Epidermal melanocyte (primary cell): ENCODE measurements around the gene TXNRD2.
A peak's percentile ranks its signal among the peaks of the same experiment; 100 is the strongest.

Experiments
- DNase-seq: peaks from one replicate; pipeline ENCODE4 v3.0.0; 2011; ENCODE audit warnings: low spot score; ENCODE audit not compliant: insufficient read length

Gene TXNRD2

DNA sequence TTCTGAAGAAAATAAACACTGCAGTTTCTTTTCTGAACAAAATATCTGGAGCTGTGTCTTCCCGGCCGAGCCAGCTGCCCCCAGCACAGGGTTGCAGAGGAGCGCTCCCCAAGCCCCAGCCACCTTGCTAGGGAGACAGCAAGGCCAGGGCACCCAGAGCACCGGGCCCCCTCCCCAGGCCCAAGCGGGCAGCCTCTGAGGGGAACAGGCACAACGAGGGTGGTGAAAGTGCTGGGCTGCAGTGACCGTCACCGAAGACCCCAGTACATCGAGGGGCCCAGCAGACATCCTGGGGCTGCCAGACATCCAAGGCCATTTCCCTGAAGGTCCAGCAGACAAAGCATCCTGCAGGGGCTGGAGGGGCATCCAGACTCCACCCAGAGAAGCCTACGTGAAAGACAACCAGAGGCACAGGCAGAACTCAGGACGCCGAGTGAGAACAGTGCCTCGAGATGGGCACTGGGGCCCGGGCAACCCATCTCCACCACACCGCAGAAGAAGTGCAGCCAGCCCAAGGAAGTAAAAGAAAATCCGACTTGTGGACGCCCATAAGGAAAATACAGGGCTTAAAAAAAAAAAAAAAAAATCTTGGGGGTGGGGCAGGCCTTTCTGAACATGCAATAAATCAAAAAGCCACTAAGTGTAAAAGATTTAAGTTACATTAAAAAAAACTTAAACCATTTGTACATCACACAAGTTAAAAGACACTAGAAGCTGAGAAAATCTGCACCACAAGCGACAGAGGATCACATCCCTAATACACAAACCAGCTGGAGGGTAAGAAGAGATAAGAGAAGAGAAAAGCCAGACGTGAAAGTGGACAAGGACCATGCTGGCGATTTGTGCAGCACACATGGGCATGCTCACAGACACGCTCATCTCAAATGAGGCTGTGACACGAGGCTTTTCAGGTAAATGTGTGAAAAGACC lies 36.0 kb downstream of the TXNRD2 start:
- no peak for DNase-seq

GRCh38 chr22:19904935-19905334 lies 36.7 kb downstream of the TXNRD2 start:
- no peak for DNase-seq

GRCh38 chr22:19904174-19904856 lies 37.3 kb downstream of the TXNRD2 start:
- no peak for DNase-seq

DNA sequence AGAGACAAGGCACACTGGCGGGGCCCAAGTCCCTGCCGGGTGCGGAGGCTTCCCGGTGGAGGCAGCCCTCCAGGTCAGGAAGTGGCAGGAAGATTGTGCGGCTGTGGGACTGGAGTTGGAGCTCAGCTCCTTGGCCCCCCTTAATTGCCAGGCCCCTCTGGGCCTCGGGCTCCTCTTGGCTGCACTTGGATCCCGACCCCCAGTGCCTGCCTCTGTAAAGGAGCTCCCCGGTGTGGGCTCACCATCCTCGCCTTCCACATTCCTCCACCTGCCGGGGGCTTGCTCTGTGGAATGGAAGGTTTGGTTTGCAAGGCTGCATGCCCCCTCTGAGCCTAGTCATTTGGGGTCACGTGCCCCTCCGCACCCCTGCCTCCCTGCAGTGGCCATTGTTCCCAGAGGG lies 38.1 kb downstream of the TXNRD2 start:
- no peak for DNase-seq

GRCh38 chr22:19903031-19903430 lies 38.6 kb downstream of the TXNRD2 start:
- no peak for DNase-seq

DNA sequence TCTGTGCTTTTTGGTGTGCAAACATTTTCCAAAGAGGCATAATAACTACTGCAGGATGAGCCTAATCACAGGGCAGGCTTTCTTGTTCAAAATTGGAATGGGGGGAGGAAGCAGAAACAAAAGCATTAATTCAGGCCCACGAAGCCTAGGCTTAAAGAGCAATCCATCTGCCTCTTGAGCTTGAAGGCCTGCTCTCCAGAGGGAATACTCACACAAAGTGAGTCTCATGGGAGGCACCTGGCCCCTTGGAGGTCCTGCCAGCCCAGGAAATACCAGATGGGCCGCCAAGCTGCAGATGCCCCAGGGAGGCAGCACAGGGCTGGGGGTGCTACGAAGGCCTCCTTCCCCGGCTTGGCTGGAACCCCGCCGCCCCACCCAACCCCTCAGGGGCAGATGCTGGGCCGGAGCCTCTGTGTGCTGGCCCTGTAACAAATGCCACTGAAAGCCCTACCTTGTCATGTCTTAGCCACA lies 39.3 kb downstream of the TXNRD2 start:
- DNase-seq: no peak

- DNase-seq: no peak
Measured at GRCh38 chr22:19901577-19902244, 39.9 kb downstream of the TXNRD2 start.

- no peak for DNase-seq
Measured at GRCh38 chr22:19900707-19901436, 40.7 kb downstream of the TXNRD2 start.

DNA sequence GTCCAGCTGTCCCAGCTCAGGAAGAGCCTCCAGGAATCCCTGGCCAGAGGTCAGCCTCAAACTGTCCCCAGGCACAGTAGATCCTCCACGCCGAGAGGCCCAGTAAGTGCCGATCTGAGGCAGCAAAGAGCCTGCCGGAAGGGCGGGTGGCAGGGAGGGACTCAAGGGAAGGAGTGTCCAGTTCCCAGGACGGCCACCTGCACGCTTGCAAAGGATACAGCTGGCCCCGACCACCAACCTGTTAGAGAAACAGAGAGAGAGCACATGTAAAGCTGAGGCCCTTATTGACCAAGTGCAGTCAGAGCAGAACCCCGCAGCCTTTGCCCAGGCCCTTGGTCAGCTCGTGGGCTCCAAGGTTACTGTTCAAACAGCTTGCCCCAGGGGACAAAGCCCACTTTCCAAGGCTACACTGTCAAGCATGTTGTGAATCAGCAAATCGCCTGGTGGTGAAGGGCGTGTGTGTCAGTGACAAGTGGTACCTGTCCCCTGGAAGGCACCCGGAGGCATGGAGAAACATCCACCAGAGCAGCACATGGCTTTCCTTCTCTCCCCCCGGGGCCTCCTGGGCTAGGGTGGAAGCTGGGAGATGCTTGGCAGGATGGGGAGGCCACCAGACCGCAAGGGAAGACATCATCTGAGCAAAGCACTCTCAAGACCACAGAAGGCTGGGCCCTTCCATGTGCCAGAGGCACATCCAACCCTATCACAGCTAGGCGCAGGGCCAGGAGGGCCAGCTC lies 42.6 kb downstream of the TXNRD2 start:
- DNase-seq: no peak

DNA sequence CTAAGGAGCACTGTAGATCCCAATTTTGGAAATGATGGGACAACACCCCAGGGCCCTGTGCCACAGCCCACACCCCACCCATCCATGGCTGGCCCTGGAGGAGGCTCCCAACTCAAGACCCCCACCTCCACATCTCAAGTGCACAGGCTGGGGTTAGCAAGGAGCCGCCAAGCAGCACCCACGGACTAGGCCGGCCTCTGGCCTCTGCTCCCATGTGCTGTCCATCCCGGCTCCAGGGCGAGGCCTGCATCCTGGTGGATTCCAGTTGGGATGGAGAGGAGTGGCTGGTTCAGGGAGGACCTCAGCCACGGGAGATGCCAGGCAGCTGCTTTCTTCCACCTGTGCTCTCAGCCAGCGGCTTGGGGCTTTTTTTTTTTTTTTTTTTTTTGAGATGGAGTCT lies 43.5 kb downstream of the TXNRD2 start:
- no peak for DNase-seq

DNA sequence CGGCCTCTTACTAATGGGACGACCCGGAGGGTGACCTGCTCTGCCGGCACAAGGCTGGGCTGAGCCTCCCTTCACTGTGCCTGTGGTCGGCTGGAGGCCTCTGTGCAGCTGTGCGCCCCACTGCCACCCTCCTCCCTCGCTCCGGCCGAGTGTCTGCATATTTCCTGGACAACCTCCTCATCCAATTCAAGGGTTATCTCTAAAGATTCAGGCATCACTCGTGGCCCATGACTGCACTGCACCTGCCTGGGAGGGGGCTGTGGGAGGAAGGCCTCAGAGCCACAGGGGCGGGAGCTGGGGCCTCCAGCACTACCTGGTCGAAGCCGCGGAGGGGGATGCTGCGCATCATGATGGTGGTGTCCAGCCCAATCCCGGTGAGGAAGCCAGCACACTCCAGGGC lies 43.9 kb downstream of the TXNRD2 start:
- no peak for DNase-seq

GRCh38 chr22:19896665-19897355 lies 44.8 kb downstream of the TXNRD2 start:
- no peak for DNase-seq

DNA sequence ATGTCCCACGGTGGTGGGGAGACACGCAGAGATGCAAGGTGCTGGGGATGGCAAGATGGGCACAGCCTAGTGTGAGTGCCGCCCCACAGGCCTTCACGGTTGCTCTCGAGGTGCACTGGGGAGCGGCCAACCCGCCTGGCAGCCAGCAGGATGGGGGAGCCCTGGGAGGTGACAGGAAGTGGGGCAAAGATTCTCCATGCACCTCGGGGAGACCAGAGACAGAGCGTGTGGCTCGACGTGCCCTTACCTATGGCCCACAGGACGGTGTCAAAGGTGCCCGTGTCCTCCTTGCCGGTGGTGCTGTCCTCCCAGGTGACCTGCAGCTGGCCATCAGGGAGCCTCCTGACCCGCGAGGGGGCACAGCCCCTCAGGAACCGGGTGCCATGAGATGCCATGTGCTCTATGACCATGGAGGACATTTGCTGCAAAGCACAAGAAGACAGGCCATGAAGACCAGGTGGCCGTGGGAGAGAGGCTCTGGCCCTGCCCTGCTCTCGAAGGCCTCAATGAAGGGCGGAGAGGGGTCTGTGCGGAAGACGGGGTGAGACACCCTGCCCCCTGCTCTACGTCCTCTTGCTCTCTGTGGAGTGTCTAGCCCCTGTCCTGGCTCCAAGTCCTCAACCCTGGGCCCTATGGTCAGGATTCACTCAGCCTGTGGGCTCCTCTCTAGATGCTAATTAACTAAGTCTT lies 46.3 kb downstream of the TXNRD2 start:
- DNase-seq: no peak

DNA sequence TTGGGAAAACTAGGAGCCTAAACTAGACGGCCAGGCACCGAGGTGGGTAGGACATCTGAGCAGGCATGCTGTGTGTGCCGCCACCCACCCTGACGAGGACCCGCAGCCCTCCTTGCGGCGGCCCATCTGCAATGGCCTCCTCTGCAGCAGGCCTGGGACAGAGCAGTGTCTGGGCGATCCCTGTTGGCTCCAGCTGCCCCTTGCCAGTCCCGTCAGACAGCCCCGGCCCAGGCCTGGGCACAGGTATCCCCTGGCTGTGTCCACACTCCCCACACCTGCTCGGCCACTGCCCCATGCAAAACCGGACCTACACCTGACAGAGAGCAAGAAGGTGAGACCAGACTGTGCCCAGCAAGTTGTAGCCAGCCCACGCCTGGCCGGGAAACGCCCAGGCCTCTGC lies 48.3 kb downstream of the TXNRD2 start:
- DNase-seq: no peak

GRCh38 chr22:19892925-19893324 lies 48.7 kb downstream of the TXNRD2 start:
- no peak for DNase-seq

DNA sequence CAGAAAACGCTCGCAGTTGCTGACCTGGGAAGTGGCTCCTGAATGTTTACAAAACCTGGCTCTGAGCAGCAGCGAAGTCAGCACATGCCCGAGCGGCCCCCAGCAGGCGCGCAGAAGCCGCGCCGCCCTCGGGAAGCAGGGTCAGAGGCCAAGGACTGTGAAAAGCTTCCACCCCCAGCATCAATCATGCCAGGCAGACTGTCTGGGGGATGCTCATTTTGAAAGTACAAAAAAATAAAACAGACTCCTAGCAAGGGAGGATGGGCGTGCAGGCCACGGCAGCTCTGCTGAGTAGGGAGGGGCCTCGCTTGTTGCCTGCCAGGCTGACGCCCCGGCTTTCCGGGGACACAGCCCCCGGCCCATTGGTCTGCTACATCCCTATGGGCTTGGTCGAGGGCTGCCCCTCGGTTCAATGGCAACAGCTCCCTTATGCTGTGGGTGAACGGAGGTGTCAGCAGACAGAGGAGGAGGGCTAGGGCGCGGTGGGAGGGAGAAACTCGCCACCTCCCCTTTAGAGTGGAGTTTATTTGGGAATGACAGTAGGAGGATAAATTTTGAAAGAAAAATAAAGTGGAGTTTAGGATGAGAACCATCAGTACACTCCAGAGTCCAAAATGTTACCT lies 49.2 kb downstream of the TXNRD2 start:
- no peak for DNase-seq

GRCh38 chr22:19891317-19892256 lies 50.0 kb downstream of the TXNRD2 start:
- DNase-seq: peak; percentile 53
